Adrenal gland (tissue), 5 donors: ENCODE results near the gene ELOB.

Experiments used
- CTCF ChIP-seq, 6 experiments: fragments of 450-650 bp in 4 of 6; fragments of 200-600 bp in 2 of 6; sonication (generic) in 1 of 6; IDR thresholded peaks; 1 replicate in 5 of 6; 2 replicates in 1 of 6; pipeline versions ENCODE4 v1.5.1 to v1.8.0; 2016 to 2021; ENCODE audit warnings: antibody characterized with exemption in 6 of 6, mild to moderate bottlenecking in 2 of 6, moderate library complexity in 1 of 6
- POLR2A ChIP-seq, 2 donors: fragments of 450-650 bp; IDR thresholded peaks; one replicate each; pipeline ENCODE4 v1.6.1; 2017; ENCODE audit warnings: antibody characterized with exemption in 2 of 2, mild to moderate bottlenecking in 2 of 2, moderate library complexity in 1 of 2
- donor health status: DM: no; HTN: no; CAD: no.

GRCh38 chr16:2738615-2739014 is 38.5 kb downstream of the ELOB start:
- TF ChIP-seq CTCF (IDR thresholded peaks at IDR 0.05) (no peak), POLR2A (IDR thresholded peaks at IDR 0.05) (no peak)
